Karpas-422 (cell line): ENCODE data around the gene MRFAP1L1. TPM values are rescaled to one million over a fixed set of nuclear protein-coding genes. Genes with fewer than 3 reads are reported as not detected.
"Not testable (repeated sequence)": the region's sequence is repeated elsewhere in the genome, so short reads cannot be mapped to it uniquely, and the experiment has no call there.

Experiments used
- DNase-seq: peaks from one replicate; pipeline ENCODE4 v3.0.0-alpha.2; 2015
- H2AFZ ChIP-seq: fragments of 200-600 bp; sonication (generic); 2 replicates; pipeline ENCODE4 v1.6.1; 2014; ENCODE audit warnings: antibody characterized with exemption, low read length, mixed read lengths
- H3K27ac ChIP-seq: fragments of 200-600 bp; sonication (generic); 2 replicates; pipeline ENCODE4 v1.5.1; 2014; ENCODE audit warnings: mild to moderate bottlenecking, low read length, moderate library complexity
- H3K27me3 ChIP-seq: fragments of 200-600 bp; sonication (generic); 2 replicates; pipeline ENCODE4 v1.6.1; 2014; ENCODE audit warnings: low read length, mixed read lengths
- H3K36me3 ChIP-seq: fragments of 200-600 bp; sonication (generic); 2 replicates; pipeline ENCODE4 v1.6.1; 2014; ENCODE audit warnings: low read length, mixed read lengths; ENCODE audit not compliant: insufficient read depth
- H3K4me1 ChIP-seq: fragments of 200-600 bp; sonication (generic); 2 replicates; pipeline ENCODE4 v1.6.1; 2014; ENCODE audit warnings: mild to moderate bottlenecking, low read length, mixed read lengths
- H3K4me2 ChIP-seq: fragments of 200-600 bp; sonication (generic); 2 replicates; pipeline ENCODE4 v1.6.1; 2014; ENCODE audit warnings: low read length, low read depth, mild to moderate bottlenecking; ENCODE audit not compliant: poor library complexity, severe bottlenecking
- H3K4me3 ChIP-seq: fragments of 200-600 bp; sonication (generic); 2 replicates; pipeline ENCODE4 v1.5.1; 2014; ENCODE audit warnings: mild to moderate bottlenecking, antibody characterized with exemption, low read length, mixed read lengths
- H3K79me2 ChIP-seq: fragments of 200-600 bp; sonication (generic); 2 replicates; pipeline ENCODE4 v1.6.1; 2014; ENCODE audit warnings: mild to moderate bottlenecking, low read length, mixed read lengths
- H3K9ac ChIP-seq: fragments of 200-600 bp; sonication (generic); 2 replicates; pipeline ENCODE4 v1.6.0; 2014; ENCODE audit warnings: low read length
- H3K9me2 ChIP-seq: fragments of 200-600 bp; sonication (generic), shearing (Covaris generic); replicated peaks from 2 replicates; pipeline ENCODE4 v1.6.0; 2014; ENCODE audit warnings: mild to moderate bottlenecking, low read length, moderate library complexity; ENCODE audit not compliant: insufficient read depth
- H3K9me3 ChIP-seq: fragments of 300-700, 200-600 bp; sonication (generic); 2 replicates; pipeline ENCODE4 v1.6.1; 2014; ENCODE audit warnings: low read length, mixed read lengths
- H4K20me1 ChIP-seq: fragments of 200-600 bp; sonication (generic); 2 replicates; pipeline ENCODE4 v1.6.1; 2014; ENCODE audit warnings: mild to moderate bottlenecking, antibody characterized with exemption, low read length, low read depth; ENCODE audit not compliant: insufficient read depth
- total RNA-seq: library from RNA; depleted of rRNA; stranded (reverse); fragments of >200 nt; shearing (Covaris generic); gene quantifications from 2 replicates; pipeline ENCODE4 v1.2.3, GENCODE V29; 2014; ENCODE audit warnings: low replicate concordance

The MRFAP1L1 gene
- total RNA-seq, 1 experiment from 2014 or later = 41.9 TPM

GRCh38 chr4:6673191-6673659 is 36.4 kb downstream of the MRFAP1L1 start:
- H3K4me1 ChIP-seq, H3K27ac ChIP-seq, H3K9ac ChIP-seq, H3K4me2 ChIP-seq, H3K9me3 ChIP-seq, H3K79me2 ChIP-seq, H3K9me2 ChIP-seq, DNase-seq, H3K27me3 ChIP-seq, H4K20me1 ChIP-seq, H2AFZ ChIP-seq, H3K36me3 ChIP-seq, H3K4me3 ChIP-seq: not testable (repeated sequence)

GRCh38 chr4:6672541-6673190 is 37.0 kb downstream of the MRFAP1L1 start:
- H3K9ac ChIP-seq, H4K20me1 ChIP-seq, H3K4me2 ChIP-seq, H3K27ac ChIP-seq, H3K4me1 ChIP-seq, H3K4me3 ChIP-seq, H3K36me3 ChIP-seq, H3K9me2 ChIP-seq, H3K27me3 ChIP-seq, DNase-seq, H3K79me2 ChIP-seq, H2AFZ ChIP-seq, H3K9me3 ChIP-seq: not testable (repeated sequence)

GRCh38 chr4:6672131-6672530 is 37.5 kb downstream of the MRFAP1L1 start:
- Histone ChIP-seq H3K36me3 (no peaks in the 10 kb centered on the region), H3K9me2 (no peaks in the 10 kb centered on the region), H3K9ac (no peak overlapping the region), H3K4me2 (no peak overlapping the region), H3K4me3 (no peak overlapping the region), H3K79me2 (no peaks in the 10 kb centered on the region), H2AFZ (no peak overlapping the region), H4K20me1 (no peaks in the 10 kb centered on the region), H3K4me1 (no peaks in the 10 kb centered on the region), H3K27ac (no peak overlapping the region), H3K27me3 (no peaks in the 10 kb centered on the region), H3K9me3 (no peaks in the 10 kb centered on the region)
- no peak for DNase-seq

- Histone ChIP-seq H3K9me3 (no peaks in the 10 kb centered on the region), H3K4me2 (no peak overlapping the region), H3K4me1 (no peaks in the 10 kb centered on the region), H3K79me2 (no peaks in the 10 kb centered on the region), H2AFZ (no peak overlapping the region), H3K4me3 (no peak overlapping the region), H3K9ac (no peak overlapping the region), H3K36me3 (no peaks in the 10 kb centered on the region), H3K27me3 (no peaks in the 10 kb centered on the region), H4K20me1 (no peaks in the 10 kb centered on the region), H3K27ac (no peak overlapping the region), H3K9me2 (no peaks in the 10 kb centered on the region)
- DNase-seq = no peak
These were observed 38.0 kb downstream of the MRFAP1L1 start for GRCh38 chr4:6671648-6672047.

GRCh38 chr4:6668391-6668790 is 41.3 kb downstream of the MRFAP1L1 start:
- no peak overlapping the region for H3K4me2 ChIP-seq
- H3K4me3 ChIP-seq = no peak overlapping the region
- H3K27me3 ChIP-seq = no peaks in the 10 kb centered on the region
- H3K9ac ChIP-seq = no peak overlapping the region
- no peak for DNase-seq
- H3K9me2 ChIP-seq = no peaks in the 10 kb centered on the region
- H3K79me2 ChIP-seq = no peaks in the 10 kb centered on the region
- no peaks in the 10 kb centered on the region for H3K4me1 ChIP-seq
- H3K36me3 ChIP-seq = no peaks in the 10 kb centered on the region
- H3K27ac ChIP-seq = no peak overlapping the region
- H4K20me1 ChIP-seq = no peaks in the 10 kb centered on the region
- H2AFZ ChIP-seq = no peak overlapping the region
- no peaks in the 10 kb centered on the region for H3K9me3 ChIP-seq

GRCh38 chr4:6665320-6665654 is 44.4 kb downstream of the MRFAP1L1 start:
- no peaks in the 10 kb centered on the region for H4K20me1 ChIP-seq
- H3K4me1 ChIP-seq = no peaks in the 10 kb centered on the region
- DNase-seq = no peak
- H3K4me2 ChIP-seq = no peak overlapping the region
- H3K9me2 ChIP-seq = no peaks in the 10 kb centered on the region
- no peak overlapping the region for H2AFZ ChIP-seq
- H3K27ac ChIP-seq = no peak overlapping the region
- no peaks in the 10 kb centered on the region for H3K36me3 ChIP-seq
- H3K27me3 ChIP-seq = no peaks in the 10 kb centered on the region
- H3K9me3 ChIP-seq = no peaks in the 10 kb centered on the region
- no peak overlapping the region for H3K4me3 ChIP-seq
- H3K9ac ChIP-seq = no peak overlapping the region
- no peaks in the 10 kb centered on the region for H3K79me2 ChIP-seq

- no peaks in the 10 kb centered on the region for H3K79me2 ChIP-seq
- no peaks in the 10 kb centered on the region for H3K36me3 ChIP-seq
- H3K27ac ChIP-seq = no peak overlapping the region
- no peak for DNase-seq
- H3K4me3 ChIP-seq = no peak overlapping the region
- H3K4me1 ChIP-seq = no peaks in the 10 kb centered on the region
- no peaks in the 10 kb centered on the region for H3K9me2 ChIP-seq
- no peaks in the 10 kb centered on the region for H3K27me3 ChIP-seq
- no peak overlapping the region for H2AFZ ChIP-seq
- no peak overlapping the region for H3K4me2 ChIP-seq
- H3K9me3 ChIP-seq = no peaks in the 10 kb centered on the region
- H4K20me1 ChIP-seq = no peaks in the 10 kb centered on the region
- no peak overlapping the region for H3K9ac ChIP-seq
These were observed 45.9 kb downstream of the MRFAP1L1 start for GRCh38 chr4:6663596-6664393.

- Histone ChIP-seq H3K79me2 (no peaks in the 10 kb centered on the region), H4K20me1 (no peaks in the 10 kb centered on the region), H3K27ac (no peak overlapping the region), H3K4me2 (no peak overlapping the region), H3K9me2 (no peaks in the 10 kb centered on the region), H3K9me3 (no peaks in the 10 kb centered on the region), H3K36me3 (no peaks in the 10 kb centered on the region), H3K9ac (no peak overlapping the region), H3K4me1 (no peaks in the 10 kb centered on the region), H3K27me3 (no peaks in the 10 kb centered on the region), H2AFZ (no peak overlapping the region), H3K4me3 (no peak overlapping the region)
- DNase-seq = no peak
These were observed 47.1 kb downstream of the MRFAP1L1 start for GRCh38 chr4:6662591-6662990.
